CD14-positive monocyte (primary cell): ENCODE measurements around the gene BRSK2. TPM values are rescaled to one million over a fixed set of nuclear protein-coding genes. Genes with fewer than 3 reads are reported as not detected.

Experiments
- DNase-seq, 3 donors: peaks; one replicate each; pipeline ENCODE4 v3.0.0-alpha.2; 2011 to 2022
- H2AFZ ChIP-seq: 2 replicates; pipeline ENCODE4 v1.6.0; 2012; ENCODE audit warnings: mild to moderate bottlenecking, low read depth, low read length, inconsistent platforms; ENCODE audit not compliant: insufficient read depth, poor library complexity, severe bottlenecking
- H3K27ac ChIP-seq, 2 donors: 1 replicate in 1 of 2; 2 replicates in 1 of 2; pipeline ENCODE4 v1.5.1; 2012 to 2013; ENCODE audit warnings: low read length in 2 of 2, control low read depth in 1 of 2, inconsistent platforms in 1 of 2, low read depth in 1 of 2, mild to moderate bottlenecking in 1 of 2
- H3K27me3 ChIP-seq, 2 donors: one replicate each; pipeline versions ENCODE4 v1.6.0 to v1.6.1; 2011 to 2013; ENCODE audit warnings: low read length in 2 of 2; ENCODE audit not compliant: control insufficient read depth in 2 of 2, insufficient read depth in 2 of 2
- H3K36me3 ChIP-seq, 2 donors: replicated peaks in 1 of 2; 1 replicate in 1 of 2; 2 replicates in 1 of 2; pipeline versions ENCODE4 v1.5.1 to v1.6.1; 2012 to 2013; ENCODE audit warnings: low read length in 2 of 2, control low read depth in 1 of 2, inconsistent platforms in 1 of 2, mild to moderate bottlenecking in 1 of 2; ENCODE audit not compliant: insufficient read depth in 2 of 2, control insufficient read depth in 1 of 2
- H3K4me1 ChIP-seq, 2 donors: 1 replicate in 1 of 2; 2 replicates in 1 of 2; pipeline versions ENCODE4 v1.5.1 to v1.6.1; 2012 to 2013; ENCODE audit warnings: low read length in 2 of 2, control low read depth in 1 of 2, inconsistent platforms in 1 of 2, mild to moderate bottlenecking in 1 of 2, moderate library complexity in 1 of 2; ENCODE audit not compliant: insufficient read depth in 2 of 2, control insufficient read depth in 1 of 2
- H3K4me2 ChIP-seq: replicated peaks from 2 replicates; pipeline ENCODE3; 2012; ENCODE audit warnings: low read length, moderate library complexity, mild to moderate bottlenecking; ENCODE audit not compliant: poor library complexity, severe bottlenecking; ENCODE audit errors: extremely low read depth
- H3K4me3 ChIP-seq, 3 experiments: fragments of 200-600 bp in 1 of 3; sonication (generic) in 1 of 3; replicated peaks in 1 of 3; 1 replicate in 2 of 3; 2 replicates in 1 of 3; pipeline ENCODE4 v1.5.1; 2011 to 2013; ENCODE audit warnings: low read length in 3 of 3, mild to moderate bottlenecking in 3 of 3, control low read depth in 2 of 3, low read depth in 2 of 3, inconsistent platforms in 1 of 3, moderate library complexity in 1 of 3
- H3K79me2 ChIP-seq: 2 replicates; pipeline ENCODE4 v1.6.0; 2012; ENCODE audit warnings: mild to moderate bottlenecking, control low read depth, inconsistent platforms, low read length, moderate library complexity; ENCODE audit not compliant: insufficient read depth
- H3K9ac ChIP-seq: 2 replicates; pipeline ENCODE4 v1.6.0; 2017; ENCODE audit warnings: low read length, mild to moderate bottlenecking; ENCODE audit not compliant: insufficient read depth, poor library complexity, severe bottlenecking
- H3K9me3 ChIP-seq, 2 donors: replicated peaks in 1 of 2; 1 replicate in 1 of 2; 2 replicates in 1 of 2; pipeline versions ENCODE4 v1.5.1 to v1.6.1; 2012 to 2013; ENCODE audit warnings: low read length in 2 of 2, control low read depth in 1 of 2; ENCODE audit not compliant: control insufficient read depth in 1 of 2, insufficient read depth in 1 of 2
- H4K20me1 ChIP-seq: 2 replicates; pipeline ENCODE4 v1.6.0; 2012; ENCODE audit warnings: mild to moderate bottlenecking, low read length, control low read depth, moderate library complexity; ENCODE audit not compliant: insufficient read depth
- H3K27ac Mint-ChIP-seq, 7 donors: one replicate each; pipeline ENCODE4 v1.8.0; 2020; ENCODE audit warnings: mild to moderate bottlenecking in 7 of 7, mixed read lengths in 7 of 7, moderate library complexity in 6 of 7, inconsistent platforms in 2 of 7
- H3K27me3 Mint-ChIP-seq, 3 donors: one replicate each; pipeline ENCODE4 v1.8.0; 2021 to 2022; ENCODE audit warnings: low read depth in 3 of 3, mild to moderate bottlenecking in 3 of 3, mixed read lengths in 3 of 3, moderate library complexity in 3 of 3, inconsistent platforms in 1 of 3
- H3K36me3 Mint-ChIP-seq, 2 donors: one replicate each; pipeline ENCODE4 v1.8.0; 2020; ENCODE audit warnings: mixed read lengths in 2 of 2, inconsistent platforms in 1 of 2, mild to moderate bottlenecking in 1 of 2
- H3K4me1 Mint-ChIP-seq: one replicate; pipeline ENCODE4 v1.8.0; 2020; ENCODE audit warnings: mild to moderate bottlenecking, mixed read lengths
- H3K4me3 Mint-ChIP-seq, 2 donors: one replicate each; pipeline ENCODE4 v1.8.0; 2020; ENCODE audit warnings: mild to moderate bottlenecking in 2 of 2, mixed read lengths in 2 of 2, moderate library complexity in 1 of 2
- H3K9me3 Mint-ChIP-seq, 7 donors: one replicate each; pipeline ENCODE4 v1.8.0; 2020 to 2022; ENCODE audit warnings: mixed read lengths in 7 of 7, mild to moderate bottlenecking in 6 of 7, moderate library complexity in 6 of 7, inconsistent platforms in 2 of 7
- WGBS: methylation state at CpG from one replicate; pipeline ENCODE4 v1.1.5; 2013; ENCODE audit warnings: missing lambda C conversion rate; ENCODE audit not compliant: insufficient coverage; 5-methylcytosine and 5-hydroxymethylcytosine counted together
- intact Hi-C, 2 donors: fragments of 100-400 bp; cut with micrococcal nuclease; formaldehyde crosslinking; loops; one replicate each; pipeline versions ENCODE4 v1.15.0 to v1.15.1; 2023
- polyA plus RNA-seq, 3 donors: library from polyadenylated mRNA; depleted of rRNA in 1 of 3; unstranded in 2 of 3; stranded (reverse) in 1 of 3; fragments of 300-500 nt in 2 of 3; fragments of >200 nt in 1 of 3; fragmentation: Illumina TruSeq in 2 of 3; gene quantifications; 1 replicate in 2 of 3; 2 replicates in 1 of 3; pipeline ENCODE4 v1.2.3, GENCODE V29; 2012 to 2021
- TF ChIP-seq, protein P1 (sequence below): fragments of 200-600 bp; IDR thresholded peaks from one replicate; pipeline ENCODE4 v1.8.0; 2022; ENCODE audit warnings: antibody characterized with exemption, mild to moderate bottlenecking

Gene BRSK2
- polyA plus RNA-seq, 3 donors: 0.13 TPM; not detected in 2

DNA sequence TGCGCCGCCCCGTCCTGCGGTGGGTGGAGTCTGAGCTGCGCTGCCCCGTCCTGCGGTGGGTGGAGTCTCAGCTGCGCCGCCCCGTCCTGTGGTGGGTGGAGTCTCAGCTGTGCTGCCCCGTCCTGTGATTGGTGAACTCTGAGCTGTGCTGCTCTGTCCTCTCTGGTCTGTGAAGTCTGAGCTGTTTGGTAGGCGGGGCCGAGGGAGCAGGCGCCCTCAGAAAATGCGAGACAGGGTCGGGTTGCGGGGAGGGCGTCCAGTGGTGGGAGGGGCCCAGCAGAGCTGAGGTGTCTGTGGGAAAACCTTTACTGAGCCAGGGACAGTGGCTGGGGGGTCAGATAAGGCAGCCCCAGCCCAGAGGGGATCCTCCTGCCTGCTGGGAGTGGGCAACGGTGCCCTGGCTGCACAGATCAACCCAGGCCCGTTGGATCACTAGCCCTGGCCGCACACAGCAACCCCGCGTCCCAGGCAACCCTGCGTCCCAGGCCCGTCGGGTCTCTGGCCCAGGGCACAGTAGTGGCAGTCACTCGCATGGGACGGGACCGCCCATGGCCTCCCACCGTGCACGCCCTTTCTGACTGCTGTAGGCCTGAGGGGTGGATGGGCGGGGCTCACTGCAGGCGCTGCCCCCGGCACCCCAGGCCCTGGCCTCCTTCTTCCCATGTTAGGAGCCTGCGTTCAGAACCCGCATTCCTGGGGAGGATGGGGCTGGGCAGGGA is 22.8 kb downstream of the BRSK2 start:
- H3K36me3 Mint-ChIP-seq: no peaks in the 10 kb centered on the region
- H3K9ac ChIP-seq: no peak overlapping the region
- peaks cover 0 to 12% (median 0%) of the 10 kb centered on the region in 3 donors for H3K27me3 Mint-ChIP-seq
- no peak for DNase-seq
- no peaks in the 10 kb centered on the region for H3K36me3 ChIP-seq
- H3K27ac ChIP-seq: no peak overlapping the region
- H3K4me3 Mint-ChIP-seq: no peak overlapping the region
- TF ChIP-seq, protein P1, sequence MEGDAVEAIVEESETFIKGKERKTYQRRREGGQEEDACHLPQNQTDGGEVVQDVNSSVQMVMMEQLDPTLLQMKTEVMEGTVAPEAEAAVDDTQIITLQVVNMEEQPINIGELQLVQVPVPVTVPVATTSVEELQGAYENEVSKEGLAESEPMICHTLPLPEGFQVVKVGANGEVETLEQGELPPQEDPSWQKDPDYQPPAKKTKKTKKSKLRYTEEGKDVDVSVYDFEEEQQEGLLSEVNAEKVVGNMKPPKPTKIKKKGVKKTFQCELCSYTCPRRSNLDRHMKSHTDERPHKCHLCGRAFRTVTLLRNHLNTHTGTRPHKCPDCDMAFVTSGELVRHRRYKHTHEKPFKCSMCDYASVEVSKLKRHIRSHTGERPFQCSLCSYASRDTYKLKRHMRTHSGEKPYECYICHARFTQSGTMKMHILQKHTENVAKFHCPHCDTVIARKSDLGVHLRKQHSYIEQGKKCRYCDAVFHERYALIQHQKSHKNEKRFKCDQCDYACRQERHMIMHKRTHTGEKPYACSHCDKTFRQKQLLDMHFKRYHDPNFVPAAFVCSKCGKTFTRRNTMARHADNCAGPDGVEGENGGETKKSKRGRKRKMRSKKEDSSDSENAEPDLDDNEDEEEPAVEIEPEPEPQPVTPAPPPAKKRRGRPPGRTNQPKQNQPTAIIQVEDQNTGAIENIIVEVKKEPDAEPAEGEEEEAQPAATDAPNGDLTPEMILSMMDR: no peak
- no peaks in the 10 kb centered on the region for H3K79me2 ChIP-seq
- no peaks in the 10 kb centered on the region for H3K27me3 ChIP-seq
- no peak overlapping the region for H2AFZ ChIP-seq
- intact Hi-C loops: no loop called here
- 92% methylated on average over 20 of the region's 36 CpGs for WGBS
- no peaks in the 10 kb centered on the region for H3K4me1 ChIP-seq
- no peak overlapping the region for H3K4me2 ChIP-seq
- peaks cover 11 to 37% (median 32%) of the 10 kb centered on the region in 7 donors for H3K9me3 Mint-ChIP-seq
- no peaks in the 10 kb centered on the region for H3K4me1 Mint-ChIP-seq
- no peak overlapping the region for H3K4me3 ChIP-seq
- peaks cover 27 to 58% of the 10 kb centered on the region in 2 donors for H3K9me3 ChIP-seq
- H4K20me1 ChIP-seq: no peaks in the 10 kb centered on the region
- H3K27ac Mint-ChIP-seq: no peak overlapping the region

DNA sequence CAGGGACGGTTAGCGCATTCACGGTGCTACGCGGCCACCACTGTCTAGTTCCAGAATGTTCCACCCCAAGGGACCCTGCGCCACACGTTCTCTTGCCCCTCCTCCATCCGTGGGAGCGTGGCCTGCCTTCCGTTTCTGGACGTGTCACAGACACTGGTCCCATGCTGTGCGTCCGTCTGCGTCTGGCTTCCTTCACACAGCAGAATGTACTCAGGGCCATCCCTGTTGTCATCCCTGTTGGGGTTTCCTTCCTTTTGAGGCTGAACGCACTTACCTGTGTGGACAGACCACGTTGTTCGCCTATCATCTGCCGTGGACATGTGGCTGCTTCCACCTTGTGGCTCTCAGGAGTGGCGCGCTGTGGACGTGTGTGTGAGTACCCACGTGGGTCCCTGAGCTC is 24.9 kb downstream of the BRSK2 start:
- peaks cover 26 to 58% (median 45%) of the 10 kb centered on the region in 7 donors for H3K9me3 Mint-ChIP-seq
- Histone ChIP-seq H3K4me3 (no peak overlapping the region), H3K36me3 (no peaks in the 10 kb centered on the region), H3K4me2 (no peak overlapping the region), H3K9ac (no peak overlapping the region), H4K20me1 (no peaks in the 10 kb centered on the region), H3K79me2 (no peaks in the 10 kb centered on the region), H3K27me3 (no peaks in the 10 kb centered on the region), H3K27ac (no peak overlapping the region), H2AFZ (no peak overlapping the region), H3K9me3 (peaks cover 46 to 79% of the 10 kb centered on the region in 2 donors), H3K4me1 (no peaks in the 10 kb centered on the region)
- intact Hi-C loops: no loop called here
- TF ChIP-seq, protein P1: no peak
- peaks cover 0 to 7% (median 0%) of the 10 kb centered on the region in 3 donors for H3K27me3 Mint-ChIP-seq
- H3K36me3 Mint-ChIP-seq: no peaks in the 10 kb centered on the region
- 93% methylated on average over 20 of the region's 22 CpGs for WGBS
- H3K27ac Mint-ChIP-seq: no peak overlapping the region
- DNase-seq: no peak
- H3K4me1 Mint-ChIP-seq: no peaks in the 10 kb centered on the region
- no peak overlapping the region for H3K4me3 Mint-ChIP-seq
